SU-DHL-6 (cell line): ENCODE measurements around the gene NOP16.

Source experiments
- H2AFZ ChIP-seq: fragments of 200-600 bp; sonication (generic); 2 replicates; pipeline ENCODE4 v1.6.1; 2014; ENCODE audit warnings: low read depth, mild to moderate bottlenecking, moderate library complexity, mixed read lengths, antibody characterized with exemption, low read length; ENCODE audit not compliant: severe bottlenecking
- H3F3A ChIP-seq: fragments of 200-600 bp; shearing (Covaris generic); 2 replicates; pipeline ENCODE4 v1.6.0; 2016; ENCODE audit warnings: antibody characterized with exemption, mild to moderate bottlenecking; ENCODE audit not compliant: insufficient read depth
- H3K27ac ChIP-seq: fragments of 200-600 bp; sonication (generic); 2 replicates; pipeline ENCODE4 v1.5.1; 2016; ENCODE audit warnings: low read depth, mild to moderate bottlenecking, low read length, moderate library complexity, mixed read lengths
- H3K27me3 ChIP-seq: fragments of 200-600 bp; sonication (generic), shearing (Covaris generic); 2 replicates; pipeline ENCODE4 v1.6.0; 2014; ENCODE audit warnings: mild to moderate bottlenecking, low read length
- H3K36me3 ChIP-seq: fragments of 200-600 bp; sonication (generic); 2 replicates; pipeline ENCODE4 v1.6.1; 2014; ENCODE audit warnings: mild to moderate bottlenecking, low read length, mixed read lengths
- H3K4me2 ChIP-seq: fragments of 300-600, 200-600 bp; shearing (Covaris generic), sonication (generic); 2 replicates; pipeline ENCODE4 v1.6.0; 2014; ENCODE audit warnings: low read length, low read depth, mild to moderate bottlenecking; ENCODE audit not compliant: poor library complexity, severe bottlenecking
- H3K4me3 ChIP-seq: fragments of 200-600 bp; sonication (generic); 2 replicates; pipeline ENCODE4 v1.5.1; 2014; ENCODE audit warnings: antibody characterized with exemption, low read length, mild to moderate bottlenecking, mixed read lengths; ENCODE audit not compliant: insufficient read depth, poor library complexity, severe bottlenecking
- H3K79me2 ChIP-seq: fragments of 200-600 bp; sonication (generic); 2 replicates; pipeline ENCODE4 v1.6.1; 2014; ENCODE audit warnings: mild to moderate bottlenecking, low read length, moderate library complexity; ENCODE audit not compliant: insufficient read depth
- H3K9ac ChIP-seq: fragments of 200-600 bp; sonication (generic); 2 replicates; pipeline ENCODE4 v1.7.0; 2014; ENCODE audit warnings: mild to moderate bottlenecking, low read length
- H3K9me2 ChIP-seq: fragments of 200-600 bp; sonication (generic); replicated peaks from 2 replicates; pipeline ENCODE4 v1.6.1; 2014; ENCODE audit warnings: low read length; ENCODE audit not compliant: insufficient read depth
- H3K9me3 ChIP-seq: fragments of 200-600 bp; sonication (generic); 2 replicates; pipeline ENCODE4 v1.6.1; 2014; ENCODE audit warnings: low read length, mixed read lengths; ENCODE audit not compliant: insufficient read depth
- H4K20me1 ChIP-seq: fragments of 200-600 bp; sonication (generic); 2 replicates; pipeline ENCODE4 v1.6.1; 2014; ENCODE audit warnings: low read depth, mild to moderate bottlenecking, antibody characterized with exemption, low read length, moderate library complexity, mixed read lengths
- CTCF ChIP-seq: fragments of 200-600 bp; sonication (generic); IDR thresholded peaks from one replicate; pipeline ENCODE4 v1.5.1; 2017; ENCODE audit warnings: antibody characterized with exemption, mild to moderate bottlenecking, low read length, moderate library complexity; ENCODE audit not compliant: insufficient read depth, poor library complexity, severe bottlenecking
- EZH2phosphoT487 ChIP-seq: fragments of 200-600 bp; sonication (generic), shearing (Covaris generic); conservative IDR thresholded peaks from 2 replicates; pipeline ENCODE4 v1.6.1; 2018; ENCODE audit warnings: mild to moderate bottlenecking, antibody characterized with exemption, low read length, moderate library complexity, mixed read lengths

Gene NOP16

GRCh38 chr5:176397736-176398420, 9.5 kb upstream of the NOP16 start:
- H3K27me3 ChIP-seq: no peaks in the 10 kb centered on the region

GRCh38 chr5:176396330-176396729, 7.9 kb upstream of the NOP16 start:
- Histone ChIP-seq H3K9me2 (no peaks in the 10 kb centered on the region), H3K36me3 (no peaks in the 10 kb centered on the region), H3K9ac (no peak overlapping the region), H4K20me1 (no peaks in the 10 kb centered on the region), H3K4me3 (no peak overlapping the region), H3K9me3 (no peaks in the 10 kb centered on the region), H3K4me2 (no peak overlapping the region), H2AFZ (no peak overlapping the region), H3K79me2 (no peaks in the 10 kb centered on the region), H3F3A (no peaks in the 10 kb centered on the region), H3K27me3 (no peaks in the 10 kb centered on the region), H3K27ac (no peak overlapping the region)
- TF ChIP-seq CTCF: no peak
- no peak for TF ChIP-seq EZH2phosphoT487

More at GRCh38 chr5:176397736-176398420, 9.5 kb upstream of the NOP16 start:
- no peak overlapping the region for H2AFZ ChIP-seq
- H4K20me1 ChIP-seq: no peaks in the 10 kb centered on the region
- H3K9me3 ChIP-seq: no peaks in the 10 kb centered on the region
- H3K79me2 ChIP-seq: no peaks in the 10 kb centered on the region
- no peak overlapping the region for H3K9ac ChIP-seq
- no peaks in the 10 kb centered on the region for H3K9me2 ChIP-seq
- H3K4me3 ChIP-seq: no peak overlapping the region
- H3K27ac ChIP-seq: no peak overlapping the region
- no peak for TF ChIP-seq CTCF
- no peak for TF ChIP-seq EZH2phosphoT487
- H3F3A ChIP-seq: no peaks in the 10 kb centered on the region
- no peaks in the 10 kb centered on the region for H3K36me3 ChIP-seq
- H3K4me2 ChIP-seq: no peak overlapping the region

- Histone ChIP-seq H3K4me2 (no peak overlapping the region), H3F3A (no peaks in the 10 kb centered on the region), H3K9ac (no peak overlapping the region), H3K79me2 (peaks cover 3% of the 10 kb centered on the region; the same call in 1 of the 2 replicates), H4K20me1 (no peaks in the 10 kb centered on the region), H3K4me3 (no peak overlapping the region), H3K9me2 (no peaks in the 10 kb centered on the region), H3K36me3 (no peaks in the 10 kb centered on the region), H3K27ac (no peak overlapping the region), H3K9me3 (no peaks in the 10 kb centered on the region), H3K27me3 (no peaks in the 10 kb centered on the region), H2AFZ (no peak overlapping the region)
- no peak for TF ChIP-seq EZH2phosphoT487
- no peak for TF ChIP-seq CTCF
Measured at GRCh38 chr5:176394881-176395675, 6.7 kb upstream of the NOP16 start.
